ENCODE results near the gene DLGAP1.
A peak's percentile ranks its signal among the peaks of the same experiment; 100 is the strongest.

The DLGAP1 gene

GRCh38 chr18:3649633-3650426, 805.3 kb downstream of the DLGAP1 start:
- no peak overlapping the region for H3K4me3 ChIP-seq (ENCODE audit: control insufficient read depth, low read depth, low read length)
- TF ChIP-seq, protein P1, sequence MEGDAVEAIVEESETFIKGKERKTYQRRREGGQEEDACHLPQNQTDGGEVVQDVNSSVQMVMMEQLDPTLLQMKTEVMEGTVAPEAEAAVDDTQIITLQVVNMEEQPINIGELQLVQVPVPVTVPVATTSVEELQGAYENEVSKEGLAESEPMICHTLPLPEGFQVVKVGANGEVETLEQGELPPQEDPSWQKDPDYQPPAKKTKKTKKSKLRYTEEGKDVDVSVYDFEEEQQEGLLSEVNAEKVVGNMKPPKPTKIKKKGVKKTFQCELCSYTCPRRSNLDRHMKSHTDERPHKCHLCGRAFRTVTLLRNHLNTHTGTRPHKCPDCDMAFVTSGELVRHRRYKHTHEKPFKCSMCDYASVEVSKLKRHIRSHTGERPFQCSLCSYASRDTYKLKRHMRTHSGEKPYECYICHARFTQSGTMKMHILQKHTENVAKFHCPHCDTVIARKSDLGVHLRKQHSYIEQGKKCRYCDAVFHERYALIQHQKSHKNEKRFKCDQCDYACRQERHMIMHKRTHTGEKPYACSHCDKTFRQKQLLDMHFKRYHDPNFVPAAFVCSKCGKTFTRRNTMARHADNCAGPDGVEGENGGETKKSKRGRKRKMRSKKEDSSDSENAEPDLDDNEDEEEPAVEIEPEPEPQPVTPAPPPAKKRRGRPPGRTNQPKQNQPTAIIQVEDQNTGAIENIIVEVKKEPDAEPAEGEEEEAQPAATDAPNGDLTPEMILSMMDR (conservative IDR thresholded peaks at IDR 0.05; ENCODE audit: control insufficient read depth, insufficient read depth, low read depth, low read length) = no peak
- DNase-seq (ENCODE audit: low read depth) = peak; percentile 89

- TF ChIP-seq, protein P1 (conservative IDR thresholded peaks at IDR 0.05; ENCODE audit: control insufficient read depth, insufficient read depth, low read depth, low read length) = no peak
- H3K4me3 ChIP-seq (ENCODE audit: control insufficient read depth, low read depth, low read length) = no peak overlapping the region
- no peak for DNase-seq (ENCODE audit: low read depth)
Measured at GRCh38 chr18:3649135-3649632, 805.9 kb downstream of the DLGAP1 start.

- no peak for DNase-seq (ENCODE audit: low read depth)
- no peak overlapping the region for H3K4me3 ChIP-seq (ENCODE audit: control insufficient read depth, low read depth, low read length)
Measured at GRCh38 chr18:3648641-3649040, 806.5 kb downstream of the DLGAP1 start.

GRCh38 chr18:3648200-3648599, 806.9 kb downstream of the DLGAP1 start:
- no peak overlapping the region for H3K4me3 ChIP-seq (ENCODE audit: control insufficient read depth, low read depth, low read length)
- no peak for DNase-seq (ENCODE audit: low read depth)
- TF ChIP-seq, protein P1 (conservative IDR thresholded peaks at IDR 0.05; ENCODE audit: control insufficient read depth, insufficient read depth, low read depth, low read length) = no peak

More at GRCh38 chr18:3648641-3649040, 806.5 kb downstream of the DLGAP1 start:
- TF ChIP-seq, protein P1 (conservative IDR thresholded peaks at IDR 0.05; ENCODE audit: control insufficient read depth, insufficient read depth, low read depth, low read length) = no peak

DNA sequence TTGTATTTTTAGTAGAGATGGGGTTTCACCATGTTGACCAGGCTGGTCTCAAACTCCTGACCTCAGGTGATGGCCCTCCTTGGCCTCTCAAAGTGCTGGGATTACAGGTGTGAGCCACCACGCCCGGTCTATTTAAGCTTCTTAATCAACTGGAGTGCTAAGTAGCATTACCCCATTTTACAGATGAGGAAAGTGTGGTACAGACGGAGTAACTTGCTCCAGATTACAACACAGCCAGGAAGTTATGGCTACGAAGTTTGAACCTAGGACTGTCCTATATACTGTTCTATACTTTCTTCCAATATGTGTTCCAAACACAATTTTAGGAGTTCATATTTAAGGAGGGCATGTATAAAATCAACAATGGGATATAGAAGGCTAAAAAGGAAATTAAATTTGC, 807.5 kb downstream of the DLGAP1 start:
- H3K4me3 ChIP-seq (ENCODE audit: control insufficient read depth, low read depth, low read length) = no peak overlapping the region
- TF ChIP-seq, protein P1 (conservative IDR thresholded peaks at IDR 0.05; ENCODE audit: control insufficient read depth, insufficient read depth, low read depth, low read length) = no peak

DNA sequence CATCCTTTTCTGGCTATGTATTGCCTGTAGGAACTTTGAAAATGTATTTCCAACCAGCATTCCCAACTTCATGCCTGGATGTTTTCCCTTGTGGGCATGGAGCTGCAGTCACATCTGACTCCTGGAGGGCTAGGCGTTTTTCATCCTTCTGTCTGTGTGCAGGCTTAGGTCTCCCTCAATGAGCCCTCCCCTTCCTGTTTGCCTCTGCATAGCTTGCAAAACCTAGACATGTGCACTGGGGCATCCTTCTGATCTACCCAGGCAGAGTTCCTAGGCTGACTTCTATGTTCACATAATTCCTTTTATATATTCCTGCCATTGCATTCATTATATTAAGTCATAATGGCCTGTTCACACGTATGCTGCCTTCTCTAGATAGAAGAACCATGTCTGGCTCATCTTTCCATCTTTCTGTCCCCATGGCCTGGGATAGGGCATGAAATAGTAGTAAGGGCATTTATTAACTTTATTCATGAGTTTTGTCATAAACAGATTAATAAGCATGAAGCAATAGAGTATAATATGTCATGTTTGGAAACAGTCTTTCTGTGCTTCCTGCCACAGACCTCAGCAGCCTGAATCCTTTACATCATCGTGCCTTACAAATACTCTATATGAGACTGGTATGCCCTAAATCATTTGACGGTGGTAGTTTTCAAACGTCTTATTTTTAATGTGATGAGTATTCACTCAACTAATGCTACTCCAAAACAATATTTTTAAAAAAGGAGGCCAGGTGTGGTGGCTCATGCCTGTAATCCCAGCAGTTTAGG, 809.5 kb downstream of the DLGAP1 start:
- DNase-seq (ENCODE audit: low read depth) = no peak
- TF ChIP-seq, protein P1 (conservative IDR thresholded peaks at IDR 0.05; ENCODE audit: control insufficient read depth, insufficient read depth, low read depth, low read length) = no peak
- no peak overlapping the region for H3K4me3 ChIP-seq (ENCODE audit: control insufficient read depth, low read depth, low read length)

More for the DNA sequence above, 807.5 kb downstream of the DLGAP1 start:
- DNase-seq (ENCODE audit: low read depth) = no peak
